Measurements from ENCODE around the gene NNMT.

Gene NNMT

GRCh38 chr11:114353443-114353842, 57.2 kb downstream of the NNMT start:
- no peak for DNase-seq

GRCh38 chr11:114354076-114354475, 57.9 kb downstream of the NNMT start:
- DNase-seq = no peak

GRCh38 chr11:114358716-114359115, 62.5 kb downstream of the NNMT start:
- no peak for DNase-seq

GRCh38 chr11:114359342-114359741, 63.1 kb downstream of the NNMT start:
- DNase-seq = no peak

- DNase-seq = no peak
Measured at GRCh38 chr11:114362326-114362725, 66.1 kb downstream of the NNMT start.

- no peak for DNase-seq
Measured at GRCh38 chr11:114362958-114363357, 66.8 kb downstream of the NNMT start.

All from NCI-H1092 treated with DMSO at 0.1 percent for 48 hours (cell line).